Kidney glomerular epithelial cell (primary cell): ENCODE results near the gene R3HDM4.

Experiments used
- DNase-seq: peaks from one replicate; lab custom pipeline; 2025; lab: John Stamatoyannopoulos, UW

R3HDM4 gene

GRCh38 chr19:912181-913079, 589 bp downstream of the R3HDM4 start:
- DNase-seq: no peak

GRCh38 chr19:911197-912033, 1.6 kb downstream of the R3HDM4 start:
- DNase-seq: no peak

- no peak for DNase-seq
These were observed 5.7 kb downstream of the R3HDM4 start for GRCh38 chr19:907183-907853.

GRCh38 chr19:906480-906879, 6.5 kb downstream of the R3HDM4 start:
- DNase-seq: no peak

- no peak for DNase-seq
These were observed 8.5 kb downstream of the R3HDM4 start for GRCh38 chr19:904545-904944.

- no peak for DNase-seq
These were observed 9.7 kb downstream of the R3HDM4 start for GRCh38 chr19:903266-903797.

- DNase-seq: no peak
These were observed 10.4 kb downstream of the R3HDM4 start for GRCh38 chr19:902446-903226.

- no peak for DNase-seq
These were observed 11.0 kb downstream of the R3HDM4 start for GRCh38 chr19:902093-902370.

- no peak for DNase-seq
These were observed 11.6 kb downstream of the R3HDM4 start for GRCh38 chr19:901216-902092.

GRCh38 chr19:900302-901111, 12.5 kb downstream of the R3HDM4 start:
- no peak for DNase-seq

- no peak for DNase-seq
These were observed 13.0 kb downstream of the R3HDM4 start for GRCh38 chr19:900043-900301.

- DNase-seq: no peak
These were observed 13.5 kb downstream of the R3HDM4 start for GRCh38 chr19:899336-900042.

GRCh38 chr19:898663-899062, 14.4 kb downstream of the R3HDM4 start:
- DNase-seq: no peak

GRCh38 chr19:897442-898039, 15.5 kb downstream of the R3HDM4 start:
- DNase-seq: no peak

GRCh38 chr19:896999-897398, 16.0 kb downstream of the R3HDM4 start:
- DNase-seq: no peak

- no peak for DNase-seq
These were observed 16.6 kb downstream of the R3HDM4 start for GRCh38 chr19:896434-896833.

GRCh38 chr19:892894-893689, 19.9 kb downstream of the R3HDM4 start, which contains the start of the genes MED16 and RNU6-9:
Gene MED16, minus strand, starts transcription at chr19:893187. Its CDS starts 2,056 bp downstream, at chr19:891131.
Gene RNU6-9, plus strand, starts transcription at chr19:893484.
- peak; percentile 85 for DNase-seq
